Endothelial cell of umbilical vein (primary cell): ENCODE measurements around the gene JAG2.

Experiments used
- CTCF ChIP-seq, 2 donors: IDR thresholded peaks; 1 replicate in 1 of 2; 2 replicates in 1 of 2; pipeline ENCODE4 v1.5.1; 2011; ENCODE audit warnings: low read length in 2 of 2, mild to moderate bottlenecking in 2 of 2, moderate library complexity in 2 of 2, control low read depth in 1 of 2, inconsistent platforms in 1 of 2, low read depth in 1 of 2; ENCODE audit not compliant: insufficient read depth in 1 of 2; ENCODE audit errors: extremely low read depth in 1 of 2
- FOS ChIP-seq: IDR thresholded peaks from 2 replicates; pipeline ENCODE4 v1.6.1; 2011; ENCODE audit warnings: mild to moderate bottlenecking, low read length, moderate library complexity, borderline replicate concordance; ENCODE audit not compliant: insufficient read depth
- MYC ChIP-seq: IDR thresholded peaks from one replicate; pipeline ENCODE4 v1.6.1; 2011; ENCODE audit warnings: mild to moderate bottlenecking, low read depth, low read length
- POLR2A ChIP-seq: IDR thresholded peaks from 2 replicates; pipeline ENCODE4 v1.6.1; 2012; ENCODE audit warnings: low read depth, mild to moderate bottlenecking, control low read depth, low read length

- TF ChIP-seq POLR2A (no peak), FOS (no peak), CTCF (IDR thresholded peaks at IDR 0.05; ENCODE audit: extremely low read depth in 1 of 2, insufficient read depth in 1 of 2, low read depth in 1 of 2, low read length in 2 of 2) (no peak), MYC (no peak)
These were observed 72.2 kb downstream of the JAG2 start for GRCh38 chr14:105096206-105096875.
